AG09319 (cell line): Measurements from ENCODE around the gene CCDC188.

ENCODE experiments used
- DNase-seq: peaks from one replicate; pipeline ENCODE4 v3.0.0-alpha.2; 2010; ENCODE audit warnings: low read depth; ENCODE audit errors: extremely low read depth
- CTCF ChIP-seq: IDR thresholded peaks from 2 replicates; pipeline ENCODE4 v1.5.1; 2011; ENCODE audit warnings: low read depth, mild to moderate bottlenecking, inconsistent platforms, low read length, moderate library complexity

The CCDC188 gene

GRCh38 chr22:20130731-20131596, 19.9 kb downstream of the CCDC188 start:
- DNase-seq, result peak; percentile 49

GRCh38 chr22:20130319-20130718, 20.5 kb downstream of the CCDC188 start:
- TF ChIP-seq CTCF, result no peak
- no peak for DNase-seq

More at GRCh38 chr22:20130731-20131596, 19.9 kb downstream of the CCDC188 start:
- no peak for TF ChIP-seq CTCF

- no peak for TF ChIP-seq CTCF
- DNase-seq, result no peak
Observed at GRCh38 chr22:20129747-20130014, 21.2 kb downstream of the CCDC188 start.

GRCh38 chr22:20128902-20129746, 21.7 kb downstream of the CCDC188 start:
- peak; percentile 22 for TF ChIP-seq CTCF
- DNase-seq, result no peak

GRCh38 chr22:20128619-20128901, 22.3 kb downstream of the CCDC188 start:
- no peak for TF ChIP-seq CTCF
- no peak for DNase-seq

GRCh38 chr22:20127869-20128618, 22.8 kb downstream of the CCDC188 start:
- DNase-seq, result no peak
- TF ChIP-seq CTCF, result no peak
